Measurements from ENCODE around the gene RNF43. TPM values are rescaled to one million over a fixed set of nuclear protein-coding genes. Genes with fewer than 3 reads are reported as not detected.

Gene RNF43
- total and polyA plus RNA-seq, 2 of the 13 experiments (the other 11 are each of a cell fraction or from before 2014, with no cell fraction given), result 31.0 to 53.4 TPM

DNA sequence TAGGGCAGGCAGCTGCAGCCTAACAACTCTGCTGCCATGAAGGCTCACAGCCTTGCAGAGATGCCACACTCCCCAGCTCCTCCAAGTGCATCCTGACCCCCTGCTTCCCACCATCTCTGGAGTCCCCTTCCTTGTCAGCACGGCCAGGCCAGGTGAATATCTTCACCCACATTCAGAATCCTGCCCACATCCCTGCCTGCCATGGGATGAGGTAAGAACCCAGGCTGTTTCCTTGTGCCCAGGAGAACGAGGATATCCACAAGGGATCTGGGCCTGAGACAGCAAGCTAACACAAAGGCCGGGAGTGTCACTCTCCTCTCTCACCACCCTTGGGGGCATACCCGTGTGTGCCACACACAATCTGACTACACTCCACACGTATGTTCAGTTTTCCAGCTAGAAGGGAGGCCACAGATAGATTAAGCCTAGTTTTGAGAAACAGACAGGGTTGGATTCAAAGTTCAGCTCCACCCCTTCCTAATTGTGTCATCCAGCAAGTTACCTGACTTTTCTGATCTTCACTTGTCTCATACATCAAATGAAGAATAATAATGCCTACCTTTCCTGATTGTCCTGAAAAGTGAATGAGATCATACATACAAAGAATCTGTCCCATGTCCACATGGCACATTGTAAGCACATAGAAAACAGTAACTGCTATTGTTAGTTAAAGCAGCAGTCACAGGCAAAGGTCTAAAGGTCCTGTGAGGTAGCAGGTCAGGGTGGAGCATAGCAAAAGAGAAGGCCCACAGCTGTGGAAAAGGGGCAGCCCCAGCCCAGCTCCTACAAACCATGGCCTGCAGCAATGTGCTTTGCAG lies 47.9 kb downstream of the RNF43 start (continued):
- TF ChIP-seq ZNF878 (CRISPR knock-in tag; IDR thresholded peaks at IDR 0.05) (no peak), ZSCAN29 (CRISPR knock-in tag; conservative IDR thresholded peaks at IDR 0.05) (0 out of 2 replicates have a peak, but pooled peaks have one; percentile 44), ZNF17 (CRISPR knock-in tag; IDR thresholded peaks at IDR 0.05) (no peak), ZNF615 (CRISPR knock-in tag; IDR thresholded peaks at IDR 0.05; ENCODE audit: borderline replicate concordance) (no peak; the same call in 1 of the 2 replicates), HES4 (CRISPR knock-in tag; IDR thresholded peaks at IDR 0.05; ENCODE audit: borderline replicate concordance) (no peak), CEBPG (CRISPR knock-in tag; IDR thresholded peaks at IDR 0.05) (peak; percentile 69), NKX3-1 (CRISPR knock-in tag; IDR thresholded peaks at IDR 0.05) (no peak), ZNF333 (CRISPR knock-in tag; IDR thresholded peaks at IDR 0.05; ENCODE audit: borderline replicate concordance) (no peak), MAFF (IDR thresholded peaks at IDR 0.05; ENCODE audit: low read depth, low read length) (peak; percentile 30), MIER2 (CRISPR knock-in tag; IDR thresholded peaks at IDR 0.05) (no peak), MYC (CRISPR knock-in tag; IDR thresholded peaks at IDR 0.05; ENCODE audit: borderline replicate concordance) (peak; percentile 27; the same call in 1 of the 2 replicates), ERF (CRISPR knock-in tag; IDR thresholded peaks at IDR 0.05) (peak; percentile 38; the same call in 1 of the 2 replicates), ZNF713 (CRISPR knock-in tag; IDR thresholded peaks at IDR 0.05) (no peak), SMC3 (IDR thresholded peaks at IDR 0.05; ENCODE audit: low read length) (peak; percentile 40; the same call in 1 of the 2 replicates), HOXA3 (CRISPR knock-in tag; IDR thresholded peaks at IDR 0.05) (peak; percentile 61; the same call in 1 of the 2 replicates), EED (CRISPR knock-in tag; IDR thresholded peaks at IDR 0.05) (no peak), SOX13 (IDR thresholded peaks at IDR 0.05) (no peak), SOX13 (CRISPR knock-in tag; conservative IDR thresholded peaks at IDR 0.05 in 1 of 2, IDR thresholded peaks at IDR 0.05 in 1 of 2) (peak in 1 of 2 experiments; percentile 94; a peak in 2 of 4 replicates), MAFK (conservative IDR thresholded peaks at IDR 0.05 in 1 of 2, IDR thresholded peaks at IDR 0.05 in 1 of 2; ENCODE audit: low read length in 2 of 2) (no peak), JUN (CRISPR knock-in tag; IDR thresholded peaks at IDR 0.05) (peak; percentile 90), ZSCAN22 (CRISPR knock-in tag; IDR thresholded peaks at IDR 0.05) (no peak), ZFP37 (CRISPR knock-in tag; IDR thresholded peaks at IDR 0.05; ENCODE audit: borderline replicate concordance) (no peak)
- TF ChIP-seq, protein P1, sequence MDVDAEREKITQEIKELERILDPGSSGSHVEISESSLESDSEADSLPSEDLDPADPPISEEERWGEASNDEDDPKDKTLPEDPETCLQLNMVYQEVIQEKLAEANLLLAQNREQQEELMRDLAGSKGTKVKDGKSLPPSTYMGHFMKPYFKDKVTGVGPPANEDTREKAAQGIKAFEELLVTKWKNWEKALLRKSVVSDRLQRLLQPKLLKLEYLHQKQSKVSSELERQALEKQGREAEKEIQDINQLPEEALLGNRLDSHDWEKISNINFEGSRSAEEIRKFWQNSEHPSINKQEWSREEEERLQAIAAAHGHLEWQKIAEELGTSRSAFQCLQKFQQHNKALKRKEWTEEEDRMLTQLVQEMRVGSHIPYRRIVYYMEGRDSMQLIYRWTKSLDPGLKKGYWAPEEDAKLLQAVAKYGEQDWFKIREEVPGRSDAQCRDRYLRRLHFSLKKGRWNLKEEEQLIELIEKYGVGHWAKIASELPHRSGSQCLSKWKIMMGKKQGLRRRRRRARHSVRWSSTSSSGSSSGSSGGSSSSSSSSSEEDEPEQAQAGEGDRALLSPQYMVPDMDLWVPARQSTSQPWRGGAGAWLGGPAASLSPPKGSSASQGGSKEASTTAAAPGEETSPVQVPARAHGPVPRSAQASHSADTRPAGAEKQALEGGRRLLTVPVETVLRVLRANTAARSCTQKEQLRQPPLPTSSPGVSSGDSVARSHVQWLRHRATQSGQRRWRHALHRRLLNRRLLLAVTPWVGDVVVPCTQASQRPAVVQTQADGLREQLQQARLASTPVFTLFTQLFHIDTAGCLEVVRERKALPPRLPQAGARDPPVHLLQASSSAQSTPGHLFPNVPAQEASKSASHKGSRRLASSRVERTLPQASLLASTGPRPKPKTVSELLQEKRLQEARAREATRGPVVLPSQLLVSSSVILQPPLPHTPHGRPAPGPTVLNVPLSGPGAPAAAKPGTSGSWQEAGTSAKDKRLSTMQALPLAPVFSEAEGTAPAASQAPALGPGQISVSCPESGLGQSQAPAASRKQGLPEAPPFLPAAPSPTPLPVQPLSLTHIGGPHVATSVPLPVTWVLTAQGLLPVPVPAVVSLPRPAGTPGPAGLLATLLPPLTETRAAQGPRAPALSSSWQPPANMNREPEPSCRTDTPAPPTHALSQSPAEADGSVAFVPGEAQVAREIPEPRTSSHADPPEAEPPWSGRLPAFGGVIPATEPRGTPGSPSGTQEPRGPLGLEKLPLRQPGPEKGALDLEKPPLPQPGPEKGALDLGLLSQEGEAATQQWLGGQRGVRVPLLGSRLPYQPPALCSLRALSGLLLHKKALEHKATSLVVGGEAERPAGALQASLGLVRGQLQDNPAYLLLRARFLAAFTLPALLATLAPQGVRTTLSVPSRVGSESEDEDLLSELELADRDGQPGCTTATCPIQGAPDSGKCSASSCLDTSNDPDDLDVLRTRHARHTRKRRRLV (CRISPR knock-in tag; IDR thresholded peaks at IDR 0.05), result no peak
- TF ChIP-seq, protein P2, sequence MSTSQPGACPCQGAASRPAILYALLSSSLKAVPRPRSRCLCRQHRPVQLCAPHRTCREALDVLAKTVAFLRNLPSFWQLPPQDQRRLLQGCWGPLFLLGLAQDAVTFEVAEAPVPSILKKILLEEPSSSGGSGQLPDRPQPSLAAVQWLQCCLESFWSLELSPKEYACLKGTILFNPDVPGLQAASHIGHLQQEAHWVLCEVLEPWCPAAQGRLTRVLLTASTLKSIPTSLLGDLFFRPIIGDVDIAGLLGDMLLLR (CRISPR knock-in tag; IDR thresholded peaks at IDR 0.05), result no peak
- TF ChIP-seq, protein P3, sequence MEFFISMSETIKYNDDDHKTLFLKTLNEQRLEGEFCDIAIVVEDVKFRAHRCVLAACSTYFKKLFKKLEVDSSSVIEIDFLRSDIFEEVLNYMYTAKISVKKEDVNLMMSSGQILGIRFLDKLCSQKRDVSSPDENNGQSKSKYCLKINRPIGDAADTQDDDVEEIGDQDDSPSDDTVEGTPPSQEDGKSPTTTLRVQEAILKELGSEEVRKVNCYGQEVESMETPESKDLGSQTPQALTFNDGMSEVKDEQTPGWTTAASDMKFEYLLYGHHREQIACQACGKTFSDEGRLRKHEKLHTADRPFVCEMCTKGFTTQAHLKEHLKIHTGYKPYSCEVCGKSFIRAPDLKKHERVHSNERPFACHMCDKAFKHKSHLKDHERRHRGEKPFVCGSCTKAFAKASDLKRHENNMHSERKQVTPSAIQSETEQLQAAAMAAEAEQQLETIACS (CRISPR knock-in tag; IDR thresholded peaks at IDR 0.05), result no peak
